ENCODE measurements around the gene SOX6. TPM values are rescaled to one million over a fixed set of nuclear protein-coding genes. Genes with fewer than 3 reads are reported as not detected.

The SOX6 gene
- total RNA-seq, 1 donor from 2014 or later: not detected

DNA sequence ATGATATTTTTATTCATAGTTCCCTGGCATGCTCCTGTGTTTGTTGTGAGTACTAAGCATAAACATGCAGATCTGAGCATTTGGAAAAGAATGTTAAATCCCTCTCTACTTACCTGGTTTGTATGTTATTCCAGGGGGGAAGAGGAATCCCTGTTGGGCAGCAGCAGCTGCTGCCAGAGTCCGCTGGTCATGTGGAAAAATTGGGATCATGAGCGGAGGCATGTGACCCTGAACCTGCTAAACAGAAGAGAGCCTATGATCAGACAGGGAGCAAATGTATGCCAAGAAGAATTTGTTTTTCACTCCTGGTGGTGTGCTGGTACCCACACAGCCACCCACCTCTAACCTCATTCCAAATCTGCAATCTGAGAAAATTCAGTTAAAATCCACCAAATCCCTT is 244.7 kb downstream of the SOX6 start:
- DNase-seq: no peak
- intact Hi-C loops (cut with micrococcal nuclease): no loop called here
- Mint-ChIP-seq H3K27ac (no peak overlapping the region), H3K9me3 (no peaks in the 10 kb centered on the region), H3K36me3 (ENCODE audit: low read depth) (no peaks in the 10 kb centered on the region), H3K4me3 (no peak overlapping the region), H3K27me3 (no peaks in the 10 kb centered on the region), H3K4me1 (no peaks in the 10 kb centered on the region)

DNA sequence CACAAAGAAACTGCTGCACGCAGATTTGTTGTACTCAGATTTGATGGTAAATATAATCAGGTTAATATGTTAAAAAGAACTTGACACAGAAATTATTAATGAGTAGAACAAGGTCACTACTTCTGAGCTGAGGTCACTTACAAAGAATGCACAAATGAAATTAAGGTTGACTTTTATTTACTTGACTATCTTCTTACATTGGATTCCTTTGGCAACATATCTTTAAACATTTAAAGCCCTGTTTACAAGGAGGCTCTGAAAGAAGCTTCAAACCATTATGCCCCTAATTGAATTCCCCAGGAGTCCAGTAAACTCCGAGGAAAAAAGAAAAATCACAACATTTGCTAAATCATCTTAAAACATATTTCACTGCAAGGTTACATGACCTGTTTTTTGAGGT is 245.5 kb downstream of the SOX6 start:
- intact Hi-C loops (cut with micrococcal nuclease): no loop called here
- no peaks in the 10 kb centered on the region for H3K9me3 Mint-ChIP-seq
- no peak overlapping the region for H3K4me3 Mint-ChIP-seq
- no peaks in the 10 kb centered on the region for H3K36me3 Mint-ChIP-seq (ENCODE audit: low read depth)
- DNase-seq: no peak
- H3K27me3 Mint-ChIP-seq: no peaks in the 10 kb centered on the region
- no peaks in the 10 kb centered on the region for H3K4me1 Mint-ChIP-seq
- no peak overlapping the region for H3K27ac Mint-ChIP-seq

- intact Hi-C loops (cut with micrococcal nuclease): no loop called here
- no peak overlapping the region for H3K27ac Mint-ChIP-seq
These were observed 256.9 kb downstream of the SOX6 start for GRCh38 chr11:16099343-16099900.

DNA sequence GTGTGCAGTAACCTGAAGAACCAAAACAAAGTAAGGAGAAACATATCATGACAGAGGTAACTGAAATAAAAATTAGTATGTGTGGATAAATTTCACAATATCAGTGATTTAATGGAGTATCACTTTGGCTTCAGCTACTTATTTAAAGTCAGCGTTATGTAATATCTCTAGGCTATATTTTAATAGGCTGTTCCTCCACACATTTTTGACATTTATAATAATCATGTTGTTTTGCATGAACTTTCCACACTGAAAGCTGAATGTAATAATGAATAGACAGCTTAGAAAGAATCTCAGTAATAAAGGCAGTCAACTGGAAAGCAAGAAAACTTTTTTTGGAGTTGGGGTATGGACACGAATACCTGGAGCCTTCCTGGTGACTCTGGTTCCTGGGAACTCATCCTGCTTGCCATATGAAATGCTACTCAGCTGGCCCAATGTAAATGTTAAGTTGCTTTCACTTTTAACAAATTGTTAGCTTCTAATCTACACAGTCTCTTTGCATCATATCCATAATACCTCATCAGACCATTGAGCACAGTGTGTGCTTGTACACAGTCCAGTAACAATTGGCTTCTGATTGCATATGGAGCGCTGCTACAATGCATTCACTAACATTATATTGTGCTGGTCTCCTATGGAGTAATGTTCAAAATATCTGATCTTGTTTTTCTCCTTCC is 257.7 kb downstream of the SOX6 start:
- no peaks in the 10 kb centered on the region for H3K36me3 Mint-ChIP-seq (ENCODE audit: low read depth)
- intact Hi-C loops (cut with micrococcal nuclease): no loop called here
- no peak overlapping the region for H3K27ac Mint-ChIP-seq
- H3K4me3 Mint-ChIP-seq: no peak overlapping the region
- H3K9me3 Mint-ChIP-seq: no peaks in the 10 kb centered on the region
- DNase-seq: no peak
- no peaks in the 10 kb centered on the region for H3K27me3 Mint-ChIP-seq
- H3K4me1 Mint-ChIP-seq: no peaks in the 10 kb centered on the region

More at GRCh38 chr11:16099343-16099900, 256.9 kb downstream of the SOX6 start:
- Mint-ChIP-seq H3K27me3 (no peaks in the 10 kb centered on the region), H3K4me3 (no peak overlapping the region), H3K9me3 (no peaks in the 10 kb centered on the region), H3K4me1 (no peaks in the 10 kb centered on the region), H3K36me3 (ENCODE audit: low read depth) (no peaks in the 10 kb centered on the region)
- no peak for DNase-seq

DNA sequence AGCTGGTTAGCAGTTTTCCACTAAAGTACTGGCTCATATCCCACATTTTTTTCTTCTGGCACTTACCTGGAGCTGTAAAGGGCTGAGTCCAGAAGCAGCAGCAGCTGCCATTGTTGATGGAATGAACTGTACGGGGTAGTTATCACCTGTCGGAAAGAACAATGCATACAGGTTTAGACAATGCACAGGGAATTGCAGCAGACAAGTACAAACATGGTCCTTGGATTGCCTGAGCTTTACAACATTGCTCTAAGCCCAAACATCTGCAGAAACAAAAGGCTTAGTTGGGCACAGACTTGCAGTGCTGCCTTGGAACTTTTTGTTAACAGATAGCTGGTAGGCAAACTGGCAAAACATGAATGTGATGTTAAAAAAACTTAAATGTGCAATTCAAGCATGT is 258.8 kb downstream of the SOX6 start:
- no peaks in the 10 kb centered on the region for H3K27me3 Mint-ChIP-seq
- H3K27ac Mint-ChIP-seq: no peak overlapping the region
- DNase-seq: no peak
- no peaks in the 10 kb centered on the region for H3K4me1 Mint-ChIP-seq
- intact Hi-C loops (cut with micrococcal nuclease): no loop called here
- H3K4me3 Mint-ChIP-seq: no peak overlapping the region
- H3K9me3 Mint-ChIP-seq: no peaks in the 10 kb centered on the region
- H3K36me3 Mint-ChIP-seq (ENCODE audit: low read depth): no peaks in the 10 kb centered on the region

- Mint-ChIP-seq H3K9me3 (no peaks in the 10 kb centered on the region), H3K27me3 (no peaks in the 10 kb centered on the region), H3K36me3 (ENCODE audit: low read depth) (no peaks in the 10 kb centered on the region), H3K4me3 (no peak overlapping the region), H3K27ac (no peak overlapping the region), H3K4me1 (no peaks in the 10 kb centered on the region)
- DNase-seq: no peak
- intact Hi-C loops (cut with micrococcal nuclease): no loop called here
These were observed 260.0 kb downstream of the SOX6 start for GRCh38 chr11:16096336-16096735.

- no peaks in the 10 kb centered on the region for H3K9me3 Mint-ChIP-seq
- intact Hi-C loops (cut with micrococcal nuclease): no loop called here
- no peaks in the 10 kb centered on the region for H3K4me1 Mint-ChIP-seq
These were observed 260.6 kb downstream of the SOX6 start for GRCh38 chr11:16095756-16096155.

DNA sequence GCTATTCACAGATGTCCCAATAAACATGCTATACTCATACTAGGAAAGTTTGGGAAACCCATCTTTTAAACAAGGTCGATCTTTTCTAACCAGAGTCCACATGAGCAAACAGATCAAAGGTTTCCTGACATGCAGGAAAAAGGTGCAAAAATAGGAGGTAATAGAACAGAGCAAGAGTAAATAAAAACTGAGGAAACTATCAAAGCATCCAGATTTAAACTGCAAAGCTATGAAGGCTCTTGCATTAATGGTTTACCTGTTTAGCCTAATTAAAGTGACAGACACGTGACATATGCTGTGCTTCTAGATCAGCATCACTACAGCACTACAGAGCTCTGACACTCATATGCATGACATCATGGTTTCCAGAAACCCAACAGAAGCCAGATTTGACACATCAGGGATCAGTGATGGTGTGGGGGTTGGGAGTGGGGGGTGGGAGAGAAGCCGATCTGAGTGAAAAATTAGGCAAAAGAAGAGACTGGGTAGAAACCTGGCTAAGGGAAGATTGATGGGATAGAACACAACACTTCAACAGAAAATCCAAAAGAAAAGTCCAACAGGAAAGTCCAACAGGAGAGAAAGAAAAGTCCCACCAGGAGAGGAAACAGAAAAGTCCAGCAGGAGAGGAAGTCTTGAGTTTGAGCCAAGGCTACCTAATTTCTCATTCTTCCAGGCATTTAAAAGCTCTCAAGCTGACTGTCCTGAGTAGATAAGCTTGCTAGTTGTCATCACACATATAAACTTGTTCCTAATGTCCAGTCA is 262.3 kb downstream of the SOX6 start:
- H3K27me3 Mint-ChIP-seq: no peaks in the 10 kb centered on the region
- no peaks in the 10 kb centered on the region for H3K4me1 Mint-ChIP-seq
- no peaks in the 10 kb centered on the region for H3K36me3 Mint-ChIP-seq (ENCODE audit: low read depth)
- no peaks in the 10 kb centered on the region for H3K9me3 Mint-ChIP-seq
- DNase-seq: no peak
- intact Hi-C loops (cut with micrococcal nuclease): no loop called here
- no peak overlapping the region for H3K4me3 Mint-ChIP-seq
- no peak overlapping the region for H3K27ac Mint-ChIP-seq

More at GRCh38 chr11:16095756-16096155, 260.6 kb downstream of the SOX6 start:
- Mint-ChIP-seq H3K4me3 (no peak overlapping the region), H3K27ac (no peak overlapping the region), H3K36me3 (ENCODE audit: low read depth) (no peaks in the 10 kb centered on the region), H3K27me3 (no peaks in the 10 kb centered on the region)
- DNase-seq: no peak

- Mint-ChIP-seq H3K9me3 (no peaks in the 10 kb centered on the region), H3K4me1 (no peaks in the 10 kb centered on the region), H3K36me3 (ENCODE audit: low read depth) (no peaks in the 10 kb centered on the region), H3K27ac (no peak overlapping the region), H3K27me3 (no peaks in the 10 kb centered on the region), H3K4me3 (no peak overlapping the region)
- no peak for DNase-seq
- intact Hi-C loops (cut with micrococcal nuclease): no loop called here
These were observed 264.5 kb downstream of the SOX6 start for GRCh38 chr11:16091862-16092261.

DNA sequence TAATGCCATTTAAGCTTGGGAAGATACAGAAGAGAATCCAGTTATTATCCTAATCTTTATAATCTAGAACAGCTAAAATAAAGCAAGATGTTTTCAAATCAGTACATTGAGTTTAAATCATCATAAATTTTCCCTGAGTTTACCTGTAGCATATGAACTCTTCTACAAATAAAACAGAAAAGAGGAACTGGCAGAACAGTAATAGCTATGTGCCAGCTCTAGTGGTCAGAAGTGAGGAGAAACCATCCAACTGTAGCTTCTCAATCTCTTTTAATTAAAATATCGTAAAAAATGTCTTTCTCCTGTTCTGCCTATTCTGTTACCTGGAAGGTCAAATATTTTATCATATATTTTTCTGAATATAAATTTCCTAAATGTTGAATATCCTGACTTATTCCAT is 266.9 kb downstream of the SOX6 start:
- intact Hi-C loops (cut with micrococcal nuclease): no loop called here
- H3K9me3 Mint-ChIP-seq: no peaks in the 10 kb centered on the region
- H3K4me1 Mint-ChIP-seq: no peaks in the 10 kb centered on the region

DNA sequence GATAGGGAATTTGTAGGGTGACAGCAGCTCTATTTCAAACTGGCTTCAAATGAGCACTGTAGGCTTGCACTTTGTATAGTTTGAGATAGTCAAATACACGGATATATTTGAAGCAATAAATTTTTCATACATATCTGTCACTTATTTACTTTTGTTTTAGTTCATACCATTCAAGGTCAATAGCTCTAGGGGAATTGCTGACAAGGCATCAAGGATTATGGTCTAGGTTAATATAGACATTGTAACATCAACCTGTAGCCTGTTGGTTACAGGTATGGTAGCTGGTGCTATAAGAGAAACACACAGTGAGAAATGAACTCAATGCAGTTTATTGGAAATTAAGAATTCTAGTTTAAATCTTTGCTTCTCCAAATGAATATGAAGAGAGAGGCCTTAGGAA is 267.6 kb downstream of the SOX6 start:
- Mint-ChIP-seq H3K9me3 (no peaks in the 10 kb centered on the region), H3K4me1 (no peaks in the 10 kb centered on the region), H3K4me3 (no peak overlapping the region), H3K36me3 (ENCODE audit: low read depth) (no peaks in the 10 kb centered on the region), H3K27ac (no peak overlapping the region), H3K27me3 (no peaks in the 10 kb centered on the region)
- DNase-seq: no peak
- intact Hi-C loops (cut with micrococcal nuclease): no loop called here

More for the DNA sequence above, 266.9 kb downstream of the SOX6 start:
- Mint-ChIP-seq H3K4me3 (no peak overlapping the region), H3K27me3 (no peaks in the 10 kb centered on the region), H3K36me3 (ENCODE audit: low read depth) (no peaks in the 10 kb centered on the region), H3K27ac (no peak overlapping the region)
- DNase-seq: no peak

GRCh38 chr11:16087886-16088285 is 268.5 kb downstream of the SOX6 start:
- DNase-seq: no peak
- intact Hi-C loops (cut with micrococcal nuclease): no loop called here
- Mint-ChIP-seq H3K4me3 (no peak overlapping the region), H3K9me3 (no peaks in the 10 kb centered on the region), H3K36me3 (ENCODE audit: low read depth) (no peaks in the 10 kb centered on the region), H3K27me3 (no peaks in the 10 kb centered on the region), H3K4me1 (no peaks in the 10 kb centered on the region), H3K27ac (no peak overlapping the region)

DNA sequence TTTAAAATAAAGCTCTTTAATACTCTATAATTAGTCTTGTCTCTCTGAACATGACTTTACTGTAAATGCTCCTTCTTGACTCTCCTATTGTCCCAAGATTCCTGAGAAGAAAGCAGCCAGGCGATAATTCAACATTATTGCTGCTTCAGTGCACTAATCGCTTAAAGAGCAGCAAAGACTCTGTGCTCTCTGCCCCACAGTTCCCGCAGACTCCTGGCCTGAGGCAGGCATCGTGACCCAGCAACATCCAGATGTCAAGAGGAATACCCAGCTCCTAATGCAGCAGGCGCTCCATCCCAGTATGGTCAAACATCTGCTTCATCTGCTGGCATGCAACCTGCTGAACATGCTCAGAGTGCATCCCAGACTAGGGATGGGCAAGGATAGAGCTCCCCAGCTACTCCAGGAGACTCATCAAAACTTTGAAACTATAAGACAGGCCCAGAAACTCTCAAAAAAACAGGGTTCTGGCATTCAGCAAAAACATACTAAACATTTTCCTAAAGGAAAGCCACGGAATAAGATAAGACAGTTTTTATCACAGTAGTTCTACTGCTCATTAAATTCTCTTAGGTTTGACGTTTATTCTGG is 270.0 kb downstream of the SOX6 start:
- no peak for DNase-seq
- no peak overlapping the region for H3K4me3 Mint-ChIP-seq
- intact Hi-C loops (cut with micrococcal nuclease): no loop called here
- no peaks in the 10 kb centered on the region for H3K4me1 Mint-ChIP-seq
- no peak overlapping the region for H3K27ac Mint-ChIP-seq
- H3K36me3 Mint-ChIP-seq (ENCODE audit: low read depth): no peaks in the 10 kb centered on the region
- no peaks in the 10 kb centered on the region for H3K9me3 Mint-ChIP-seq
- no peaks in the 10 kb centered on the region for H3K27me3 Mint-ChIP-seq
